ENCODE data around the gene PRKAG2.

DNA sequence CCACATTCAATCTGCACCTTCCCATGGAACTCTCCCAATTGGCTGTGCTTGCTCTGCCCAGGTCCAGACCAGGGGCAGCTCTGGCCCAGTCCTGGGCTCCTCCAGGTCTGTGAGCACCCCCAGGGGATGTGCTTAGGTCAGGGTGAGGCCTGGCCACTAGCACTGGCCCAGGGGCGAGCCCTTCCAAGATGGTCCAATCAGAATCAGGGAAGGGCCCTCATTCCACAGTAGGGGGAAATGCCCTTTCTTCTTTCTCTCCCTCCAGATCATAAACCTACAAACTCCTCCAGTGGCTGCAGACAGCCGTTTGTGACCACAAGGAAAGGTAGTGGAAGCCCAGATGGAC lies 157.0 kb downstream of the PRKAG2 start:
- TF ChIP-seq, protein P1, sequence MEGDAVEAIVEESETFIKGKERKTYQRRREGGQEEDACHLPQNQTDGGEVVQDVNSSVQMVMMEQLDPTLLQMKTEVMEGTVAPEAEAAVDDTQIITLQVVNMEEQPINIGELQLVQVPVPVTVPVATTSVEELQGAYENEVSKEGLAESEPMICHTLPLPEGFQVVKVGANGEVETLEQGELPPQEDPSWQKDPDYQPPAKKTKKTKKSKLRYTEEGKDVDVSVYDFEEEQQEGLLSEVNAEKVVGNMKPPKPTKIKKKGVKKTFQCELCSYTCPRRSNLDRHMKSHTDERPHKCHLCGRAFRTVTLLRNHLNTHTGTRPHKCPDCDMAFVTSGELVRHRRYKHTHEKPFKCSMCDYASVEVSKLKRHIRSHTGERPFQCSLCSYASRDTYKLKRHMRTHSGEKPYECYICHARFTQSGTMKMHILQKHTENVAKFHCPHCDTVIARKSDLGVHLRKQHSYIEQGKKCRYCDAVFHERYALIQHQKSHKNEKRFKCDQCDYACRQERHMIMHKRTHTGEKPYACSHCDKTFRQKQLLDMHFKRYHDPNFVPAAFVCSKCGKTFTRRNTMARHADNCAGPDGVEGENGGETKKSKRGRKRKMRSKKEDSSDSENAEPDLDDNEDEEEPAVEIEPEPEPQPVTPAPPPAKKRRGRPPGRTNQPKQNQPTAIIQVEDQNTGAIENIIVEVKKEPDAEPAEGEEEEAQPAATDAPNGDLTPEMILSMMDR (IDR thresholded peaks at IDR 0.05): no peak
- TF ChIP-seq POLR2AphosphoS5 (IDR thresholded peaks at IDR 0.05): no peak

Data from transverse colon (tissue), 4 donors.